Germinal center (tissue), 1 donor: Measurements from ENCODE around the gene LMF1.

Experiments used
- DNase-seq: peaks from one replicate; pipeline ENCODE4 v3.0.0; 2012; ENCODE audit warnings: mixed read lengths, low spot score

Gene LMF1

DNA sequence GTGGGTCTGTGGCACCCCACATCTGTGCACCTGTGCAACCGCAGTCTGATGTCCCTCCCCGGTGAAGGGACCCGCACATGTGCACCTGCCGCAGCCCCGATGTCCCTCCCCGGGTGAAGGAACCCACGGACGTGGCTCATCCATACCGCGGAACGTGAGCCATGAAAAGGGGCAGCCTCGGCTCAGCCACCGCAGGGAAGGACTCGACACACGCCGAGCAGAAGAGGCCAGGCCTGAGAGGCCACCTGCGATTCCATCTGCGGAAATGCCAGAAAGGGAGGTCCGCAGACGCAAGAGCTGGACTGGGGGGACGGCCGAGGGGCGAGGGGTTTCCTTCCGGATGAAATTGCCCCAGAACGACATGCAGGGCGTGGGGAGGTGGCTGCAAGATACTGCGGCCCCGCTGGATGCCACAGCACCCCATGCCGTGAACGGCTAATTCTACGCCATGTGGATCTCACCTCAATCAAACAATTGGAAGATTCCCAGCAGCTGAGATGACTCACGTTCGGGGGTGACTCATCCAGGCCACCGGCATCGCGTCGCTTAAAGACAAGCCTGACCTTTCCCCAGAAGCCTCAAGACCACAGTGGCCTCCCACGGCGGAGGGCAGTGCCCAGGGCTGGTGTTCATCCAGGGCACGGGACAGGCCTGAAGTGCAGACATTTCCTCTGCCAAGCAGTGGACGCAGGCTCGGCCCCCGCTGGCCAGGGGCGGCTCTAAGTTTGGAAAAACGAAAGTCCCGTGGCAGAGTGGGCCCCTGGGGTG is 31.8 kb upstream of the LMF1 start:
- no peak for DNase-seq

DNA sequence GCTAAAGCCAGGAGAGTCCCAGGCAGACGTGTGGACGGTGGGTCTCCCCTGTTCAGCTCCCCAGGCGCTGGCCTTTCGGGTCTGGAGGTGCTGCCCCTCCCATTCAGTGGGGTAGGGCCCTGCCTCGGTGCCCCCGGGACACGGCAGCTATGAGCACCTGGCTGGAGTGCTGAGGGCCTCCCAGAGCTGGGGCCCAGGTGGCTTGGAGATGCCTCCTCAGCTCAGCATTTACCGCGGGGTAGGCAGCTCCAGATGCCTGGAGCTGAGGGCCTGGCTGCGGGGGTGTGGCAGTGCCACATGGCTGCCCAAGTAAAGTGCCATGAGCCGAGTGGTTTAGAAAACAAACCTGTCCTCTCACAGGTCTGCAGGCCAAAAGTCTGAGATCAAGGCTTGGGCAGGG is 30.3 kb upstream of the LMF1 start:
- no peak for DNase-seq

GRCh38 chr16:1000608-1001007 is 29.8 kb upstream of the LMF1 start:
- DNase-seq = no peak

DNA sequence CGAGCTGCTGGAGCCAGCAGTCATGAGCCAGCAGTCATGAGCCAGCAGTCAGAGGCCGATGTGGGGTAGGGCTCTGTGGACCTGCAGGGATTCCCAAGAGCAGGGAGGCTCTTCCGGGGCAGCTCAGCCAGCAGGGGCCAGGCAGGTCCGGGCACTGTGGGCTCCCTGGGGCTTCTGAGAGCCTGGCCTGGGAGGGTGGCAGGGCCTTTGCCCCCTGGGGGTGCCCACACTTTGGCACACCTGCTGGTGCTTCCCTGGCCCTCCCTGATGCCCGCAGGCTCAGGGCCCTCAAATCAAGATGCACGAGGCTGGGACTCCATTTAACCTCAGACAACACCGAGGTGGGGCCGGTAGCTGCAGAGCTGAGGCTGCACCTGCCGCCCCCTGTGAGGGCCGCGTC is 28.9 kb upstream of the LMF1 start:
- DNase-seq = no peak

DNA sequence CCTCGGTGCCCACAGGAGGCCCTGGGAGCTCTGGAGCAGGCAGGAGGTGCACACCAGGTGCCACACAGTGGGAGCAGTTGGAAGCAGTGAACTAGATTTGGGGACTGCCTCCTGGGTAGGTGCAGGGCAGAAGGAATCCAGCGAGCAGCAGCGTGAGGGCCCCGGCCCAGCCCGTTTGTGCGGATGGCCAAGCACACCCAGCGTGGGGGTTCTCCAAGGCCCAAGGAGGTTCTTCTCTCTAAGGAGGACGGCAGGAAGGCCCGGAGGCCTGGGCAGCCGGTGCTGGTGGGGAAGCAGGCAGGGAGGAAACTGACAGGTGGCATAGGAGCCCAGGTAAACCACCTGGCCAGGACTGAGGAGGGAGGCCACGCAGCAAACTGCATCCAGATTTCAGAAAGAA is 27.8 kb upstream of the LMF1 start:
- DNase-seq = no peak

- no peak for DNase-seq
Observed at GRCh38 chr16:998211-998610, 27.4 kb upstream of the LMF1 start.

GRCh38 chr16:997440-998051 is 26.8 kb upstream of the LMF1 start:
- no peak for DNase-seq

DNA sequence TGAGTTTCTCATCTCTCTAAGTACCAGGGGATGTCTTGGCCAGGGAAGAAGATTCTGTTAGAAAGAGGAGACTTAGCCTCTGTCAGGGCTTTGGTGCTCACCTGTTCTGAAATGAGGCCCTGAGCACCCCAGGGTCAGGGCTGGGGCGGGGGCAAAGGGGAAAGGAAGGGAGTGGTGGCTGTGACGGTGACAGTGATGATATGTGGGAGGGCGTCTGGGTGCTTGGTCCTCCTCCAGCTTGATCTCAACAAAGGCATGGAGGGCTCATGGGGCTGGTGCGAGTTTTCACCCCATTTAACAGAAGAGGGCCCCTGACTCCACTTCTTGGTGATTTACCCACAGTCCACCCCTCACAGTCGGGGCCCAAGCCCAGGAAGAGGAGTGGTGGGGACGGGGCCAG is 25.9 kb upstream of the LMF1 start:
- no peak for DNase-seq

DNA sequence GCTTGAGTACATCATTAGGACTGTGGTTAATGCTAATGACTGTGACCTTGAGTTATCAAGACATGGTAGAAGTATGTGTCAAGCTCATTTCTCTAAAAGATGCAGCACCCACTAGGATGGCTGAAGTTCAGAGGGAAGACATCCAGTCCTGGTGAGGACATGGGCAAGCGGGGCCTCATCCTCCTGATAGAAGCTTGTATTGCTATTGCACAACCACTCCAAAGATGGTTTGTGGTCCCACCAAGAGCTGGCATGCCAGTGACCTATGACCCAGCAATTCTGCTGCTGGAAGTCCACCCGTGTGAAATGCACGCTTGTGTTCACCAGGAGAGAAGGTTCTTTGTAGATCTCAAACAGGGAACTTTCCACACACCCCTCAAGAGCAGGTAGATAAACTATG is 25.0 kb upstream of the LMF1 start:
- no peak for DNase-seq

- no peak for DNase-seq
Observed at GRCh38 chr16:995087-995486, 24.3 kb upstream of the LMF1 start.

GRCh38 chr16:993731-994130 is 22.9 kb upstream of the LMF1 start:
- DNase-seq = no peak

GRCh38 chr16:991773-992172 is 21.0 kb upstream of the LMF1 start:
- DNase-seq = no peak

DNA sequence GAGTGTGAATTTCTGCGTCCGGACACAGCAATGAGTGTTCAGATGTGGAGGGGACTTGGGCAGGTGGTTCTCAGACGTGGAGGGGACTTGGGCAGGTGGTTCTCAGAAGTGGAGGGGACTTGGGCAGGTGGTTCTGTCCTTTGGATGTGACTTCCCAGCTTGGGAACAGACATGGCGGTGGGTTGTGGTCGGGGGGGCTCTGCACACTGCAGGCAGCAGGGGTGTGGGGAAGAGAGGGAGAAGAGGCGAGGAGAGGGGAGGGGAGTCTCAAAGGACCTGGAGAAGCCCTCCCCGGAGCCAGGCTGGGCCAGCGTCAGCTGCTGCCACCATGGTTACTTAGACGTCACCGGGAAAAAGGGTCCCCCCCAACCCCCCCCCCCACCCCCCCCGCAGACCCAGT is 20.6 kb upstream of the LMF1 start:
- DNase-seq = no peak

DNA sequence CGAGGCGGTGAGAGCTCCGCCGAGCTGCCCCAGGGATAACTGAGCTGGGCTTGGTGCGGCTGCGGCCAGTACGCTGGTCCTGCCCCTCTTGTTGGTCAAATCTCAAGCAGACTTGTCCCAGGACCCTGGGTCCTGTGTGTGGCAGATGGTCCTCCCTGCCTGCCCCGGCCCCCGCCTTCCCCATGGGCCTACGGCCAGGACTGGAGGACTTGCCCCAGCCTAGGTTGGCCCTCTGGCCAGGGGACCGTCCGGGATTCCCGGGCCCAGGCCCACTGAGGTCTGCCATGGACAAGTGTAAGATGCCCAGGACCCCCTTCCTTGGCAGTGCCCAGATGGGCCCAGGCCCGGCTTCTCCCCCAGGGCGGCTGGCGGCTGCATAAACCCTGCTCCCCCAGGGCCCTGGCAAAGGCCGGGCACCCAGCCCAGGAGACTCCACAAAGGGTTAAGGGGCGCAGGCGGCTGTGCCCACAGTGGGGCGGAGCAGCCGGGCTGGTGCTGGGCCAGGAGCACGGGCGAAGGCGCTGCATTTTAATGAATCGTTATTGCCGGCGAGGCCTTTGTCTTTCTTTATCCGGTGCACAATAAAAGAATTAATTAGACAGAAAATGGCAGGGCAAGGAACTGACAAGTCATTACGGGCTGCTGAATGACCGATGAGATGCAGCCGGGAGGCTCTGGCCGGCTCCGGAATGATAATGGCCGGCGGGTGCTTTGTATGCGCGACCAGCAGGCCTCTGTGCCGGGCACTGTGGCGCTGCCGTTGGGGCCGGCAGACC is 19.9 kb upstream of the LMF1 start:
- no peak for DNase-seq

GRCh38 chr16:989354-989814 is 18.6 kb upstream of the LMF1 start:
- no peak for DNase-seq

DNA sequence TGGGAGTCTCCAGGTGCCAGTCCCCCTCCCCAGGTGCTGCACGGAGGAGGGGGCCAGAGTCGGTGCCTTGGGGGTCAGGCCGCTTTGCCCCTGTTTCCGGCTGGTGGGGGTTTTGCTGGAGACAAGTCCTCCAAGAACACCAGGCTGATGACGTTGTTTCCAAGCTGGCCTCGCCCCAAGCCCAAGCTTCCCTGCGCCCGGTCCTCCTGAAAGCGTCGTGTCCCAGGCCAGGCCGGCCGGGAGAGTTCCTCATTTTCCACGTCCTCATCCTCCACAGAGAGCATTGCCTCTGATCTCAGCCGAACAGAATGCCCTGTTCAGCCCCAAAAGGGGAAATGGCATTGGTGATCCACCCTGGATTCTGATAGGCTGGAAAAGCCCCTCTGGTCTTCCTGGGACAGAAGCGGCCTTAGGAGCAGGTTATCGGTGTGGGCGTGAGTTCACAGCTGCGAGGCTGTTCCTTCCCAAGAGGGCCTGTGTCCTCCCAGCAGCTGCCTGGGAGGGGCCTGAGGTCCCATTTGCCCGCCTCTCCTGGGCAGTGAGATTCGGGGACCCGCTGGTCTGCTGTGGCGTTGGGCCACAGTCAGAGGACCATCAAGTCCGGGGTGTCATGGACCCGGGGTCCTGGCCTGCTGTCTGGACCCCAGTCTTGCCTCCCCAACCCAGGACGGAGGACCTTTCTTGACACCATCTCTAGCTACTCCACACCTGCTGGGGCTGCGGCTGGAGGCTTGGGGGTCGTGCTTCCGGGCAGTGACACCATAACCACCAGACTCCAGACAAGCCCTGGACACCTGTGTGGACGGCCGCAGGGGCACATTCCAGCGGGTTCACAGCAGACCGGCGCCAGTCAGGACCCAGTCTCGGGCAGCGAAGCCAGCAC is 17.9 kb upstream of the LMF1 start:
- no peak for DNase-seq

GRCh38 chr16:987906-988305 is 17.1 kb upstream of the LMF1 start:
- DNase-seq = no peak

DNA sequence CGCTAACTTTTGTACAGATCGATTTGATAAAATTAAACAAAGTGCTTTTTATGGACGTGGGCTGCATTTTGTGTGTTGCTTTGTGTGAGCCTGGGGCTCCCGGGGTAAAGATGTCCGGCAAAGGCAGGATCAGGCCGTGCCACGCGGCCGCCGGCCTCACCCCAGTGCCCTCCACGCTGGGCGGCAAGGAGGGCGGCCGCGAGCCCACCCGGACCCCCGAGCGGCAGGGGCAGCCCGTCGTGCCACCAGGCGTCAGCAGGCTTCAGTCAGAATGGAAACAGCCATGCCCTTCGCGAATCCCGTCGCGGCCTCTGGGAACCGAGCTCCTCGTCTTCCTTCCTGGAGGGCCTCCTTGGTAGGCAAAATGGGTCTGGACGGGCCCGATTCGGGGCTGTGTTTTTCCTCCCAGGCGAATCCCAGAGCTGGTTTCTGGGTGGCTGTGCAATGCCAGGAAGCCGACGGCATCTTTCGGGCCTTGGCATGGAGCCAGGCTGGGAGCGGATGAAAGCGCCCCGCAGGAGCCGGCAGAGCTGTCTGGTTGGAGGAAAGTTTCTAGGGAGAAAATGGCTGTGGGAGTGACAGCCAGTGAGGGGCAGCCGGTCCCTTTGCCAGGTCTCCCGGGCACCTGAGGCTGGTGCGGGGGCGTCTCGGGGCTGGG is 16.3 kb upstream of the LMF1 start:
- no peak for DNase-seq

- DNase-seq = no peak
Observed at GRCh38 chr16:986411-986810, 15.6 kb upstream of the LMF1 start.

DNA sequence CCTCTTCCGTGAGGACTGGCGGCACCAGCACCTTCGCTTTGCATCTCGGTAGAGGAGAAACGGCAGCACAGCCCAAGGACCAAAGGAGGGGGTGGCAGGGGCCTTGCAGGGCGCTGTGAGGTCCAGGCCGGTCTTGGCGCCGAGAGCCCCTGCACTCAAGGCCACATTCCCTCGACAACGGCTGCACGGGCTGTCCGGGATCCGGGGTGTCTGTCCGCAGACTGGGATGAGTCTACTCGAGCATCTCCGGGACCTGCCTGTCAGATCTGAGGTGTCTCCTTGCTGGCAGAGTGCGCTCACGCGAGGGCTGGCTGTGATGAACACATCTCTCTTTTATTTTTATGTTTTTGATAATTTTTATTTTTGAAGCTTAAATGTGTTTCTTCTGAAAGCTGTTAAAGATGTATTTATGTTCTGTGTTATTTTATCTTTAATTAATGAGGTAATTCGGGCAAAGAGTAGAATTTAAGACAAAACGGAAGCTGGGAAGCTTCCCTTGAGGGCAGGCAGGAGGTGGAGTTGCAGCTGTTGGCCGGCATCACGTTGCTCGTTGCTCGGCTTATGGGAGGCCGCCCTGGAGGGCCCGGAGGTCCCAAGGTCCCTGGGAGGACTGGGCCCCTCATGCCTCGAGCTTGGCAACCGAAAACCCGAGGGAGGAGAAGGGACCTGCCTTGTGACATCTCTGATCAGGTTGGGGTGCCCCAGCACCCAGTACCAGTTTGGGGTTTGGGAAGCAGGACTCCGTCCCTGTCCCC is 15.0 kb upstream of the LMF1 start:
- no peak for DNase-seq
